Glomerular visceral epithelial cell (primary cell): ENCODE measurements around the gene IL20RA.
"Not testable (repeated sequence)": the region's sequence is repeated elsewhere in the genome, so short reads cannot be mapped to it uniquely, and the experiment has no call there.

Experiments
- DNase-seq: peaks from one replicate; pipeline ENCODE4 v3.0.0-alpha.2; 2016; ENCODE audit errors: extremely low spot score

Gene IL20RA, protein sequence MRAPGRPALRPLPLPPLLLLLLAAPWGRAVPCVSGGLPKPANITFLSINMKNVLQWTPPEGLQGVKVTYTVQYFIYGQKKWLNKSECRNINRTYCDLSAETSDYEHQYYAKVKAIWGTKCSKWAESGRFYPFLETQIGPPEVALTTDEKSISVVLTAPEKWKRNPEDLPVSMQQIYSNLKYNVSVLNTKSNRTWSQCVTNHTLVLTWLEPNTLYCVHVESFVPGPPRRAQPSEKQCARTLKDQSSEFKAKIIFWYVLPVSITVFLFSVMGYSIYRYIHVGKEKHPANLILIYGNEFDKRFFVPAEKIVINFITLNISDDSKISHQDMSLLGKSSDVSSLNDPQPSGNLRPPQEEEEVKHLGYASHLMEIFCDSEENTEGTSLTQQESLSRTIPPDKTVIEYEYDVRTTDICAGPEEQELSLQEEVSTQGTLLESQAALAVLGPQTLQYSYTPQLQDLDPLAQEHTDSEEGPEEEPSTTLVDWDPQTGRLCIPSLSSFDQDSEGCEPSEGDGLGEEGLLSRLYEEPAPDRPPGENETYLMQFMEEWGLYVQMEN

DNA sequence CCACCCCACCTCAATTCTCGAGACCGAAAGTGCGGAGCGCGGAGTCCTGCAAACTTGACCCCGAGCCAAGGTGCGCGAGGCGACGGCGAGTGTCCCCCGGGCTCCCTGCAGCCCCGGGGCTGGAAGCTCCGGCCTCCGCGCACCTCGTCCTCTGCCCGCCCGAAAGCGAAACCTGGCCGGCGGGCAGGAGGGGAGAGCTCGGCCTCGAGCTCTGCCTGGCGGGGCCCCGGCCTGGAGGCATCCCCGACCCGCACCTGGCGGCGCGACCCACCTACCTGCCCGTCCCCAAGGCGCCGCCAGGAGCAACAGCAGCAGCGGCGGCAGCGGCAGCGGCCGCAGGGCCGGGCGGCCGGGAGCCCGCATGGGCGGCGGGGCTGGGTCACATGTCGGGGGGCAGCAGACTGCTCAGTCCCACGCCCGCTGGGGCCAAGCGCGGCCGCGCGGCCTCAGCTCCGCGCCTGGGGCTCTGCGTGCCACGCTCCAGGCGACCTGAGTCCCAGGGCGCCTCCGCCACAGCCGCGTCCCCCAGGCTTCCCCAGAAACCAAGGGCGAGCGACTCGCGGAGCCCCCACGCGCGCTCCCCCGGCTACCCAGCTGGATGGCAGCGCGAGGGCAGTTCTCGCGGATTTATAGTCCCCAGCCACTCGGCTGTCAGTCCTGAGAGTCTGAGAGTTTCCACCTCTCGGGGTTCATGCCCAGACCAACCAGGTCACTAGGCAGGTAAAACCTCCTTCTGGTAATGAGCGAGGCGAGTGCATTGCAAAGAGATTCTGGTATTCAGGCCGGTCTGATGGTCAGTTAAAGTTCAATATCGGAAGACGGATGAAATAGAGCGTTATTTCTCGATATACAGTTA, at the start of gene IL20RA:
Gene IL20RA, minus strand, starts transcription at position 600 of the 856 bp plus-strand sequence. Its CDS starts 237 bp downstream, at position 363.
- DNase-seq = peak; percentile 15

DNA sequence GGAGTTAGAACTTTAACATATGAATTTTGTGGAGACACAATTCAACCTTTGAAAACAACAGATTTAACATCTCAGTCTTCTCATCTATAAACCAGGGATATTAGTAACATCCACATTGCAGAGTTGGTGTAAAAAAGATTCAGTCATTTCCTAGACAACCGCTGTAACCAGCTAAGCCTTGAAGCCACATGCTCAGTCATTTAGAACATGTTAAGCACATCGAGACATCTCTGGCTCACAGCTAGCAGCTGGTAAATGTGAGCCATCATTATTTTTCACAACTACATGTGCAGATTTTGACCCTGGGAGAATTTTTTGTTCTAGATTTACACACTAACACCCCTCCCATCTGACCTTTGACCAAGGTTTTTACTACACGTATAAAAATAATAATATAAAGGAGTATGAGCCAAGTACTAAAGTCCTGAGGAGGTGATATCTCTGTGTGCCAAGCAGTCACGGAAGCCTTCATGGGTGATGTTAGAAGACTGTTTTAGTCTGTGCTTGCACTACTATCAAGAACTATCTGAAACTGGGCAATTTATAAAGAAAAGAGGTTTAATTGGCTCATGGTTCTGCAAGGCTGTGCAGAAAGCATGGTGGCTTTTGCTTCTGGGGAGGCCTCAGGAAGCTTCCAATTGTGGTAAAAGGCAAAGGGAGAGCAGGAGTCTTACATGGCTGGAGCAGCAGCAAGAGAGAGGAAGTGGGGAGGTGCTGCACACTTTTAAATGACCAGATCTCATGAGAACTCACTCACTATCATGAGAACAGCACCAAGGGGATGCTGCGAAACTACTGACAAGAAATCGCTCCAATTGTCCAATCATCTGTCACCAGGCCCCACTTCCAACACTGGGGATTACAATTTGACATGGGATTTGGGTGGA, 48.7 kb upstream of the IL20RA start:
- no peak for DNase-seq

DNA sequence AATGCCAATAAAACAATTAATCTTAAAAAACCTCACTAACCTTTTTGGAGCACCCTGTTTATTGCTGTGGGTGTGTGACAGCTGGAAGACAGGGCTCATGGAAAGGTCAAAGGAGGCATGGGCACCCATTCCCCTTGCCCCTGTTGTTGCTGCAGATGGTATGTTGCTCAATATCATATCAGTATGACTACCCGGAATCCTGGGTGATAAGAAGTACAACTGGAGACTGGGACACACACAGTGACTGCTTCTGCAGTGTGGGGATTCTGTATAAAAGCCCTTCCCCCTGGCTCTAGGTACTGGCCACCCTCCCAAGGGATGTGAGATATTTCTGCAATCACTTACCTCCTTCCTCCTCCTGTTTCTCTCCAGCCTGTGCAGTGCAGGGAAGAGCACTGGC, 47.3 kb upstream of the IL20RA start:
- no peak for DNase-seq

DNA sequence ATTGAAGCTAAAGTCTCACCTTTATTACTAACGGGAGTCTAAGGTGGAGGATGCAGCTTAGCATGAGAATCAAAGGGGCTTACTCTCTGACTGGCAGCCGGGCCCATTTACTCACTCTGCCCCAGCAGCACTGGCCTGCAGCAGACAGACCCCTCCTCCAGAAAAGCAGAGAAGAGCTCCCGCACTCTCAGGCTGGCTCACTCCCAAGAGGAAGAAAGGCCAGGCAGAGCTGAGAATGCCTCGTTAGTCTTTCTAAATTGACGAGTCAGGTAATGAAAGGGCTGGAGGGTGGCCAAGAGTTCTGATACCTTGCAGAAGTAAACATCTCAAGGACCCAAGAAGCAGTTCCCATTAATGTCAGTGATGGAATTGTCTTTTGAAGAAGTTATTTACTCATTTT, 44.5 kb upstream of the IL20RA start:
- no peak for DNase-seq

DNA sequence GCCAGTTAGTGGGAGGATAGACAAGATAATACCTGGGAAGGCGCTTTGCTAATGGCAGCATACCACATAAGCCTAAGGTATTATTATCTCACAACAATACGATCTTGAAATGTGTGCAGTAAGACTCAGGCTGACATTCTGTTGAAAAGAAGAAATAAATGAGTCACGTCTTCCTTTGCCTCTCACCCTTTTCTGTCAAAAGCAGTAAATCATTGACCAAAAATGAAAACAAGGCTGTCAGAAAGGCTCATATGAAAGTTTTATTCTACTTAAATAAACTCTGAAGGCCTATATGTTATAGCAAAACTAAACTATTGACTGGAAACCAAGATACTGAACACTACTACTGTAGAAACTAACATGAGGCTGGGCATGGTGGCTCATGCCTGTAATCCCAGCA, 43.1 kb upstream of the IL20RA start:
- no peak for DNase-seq

DNA sequence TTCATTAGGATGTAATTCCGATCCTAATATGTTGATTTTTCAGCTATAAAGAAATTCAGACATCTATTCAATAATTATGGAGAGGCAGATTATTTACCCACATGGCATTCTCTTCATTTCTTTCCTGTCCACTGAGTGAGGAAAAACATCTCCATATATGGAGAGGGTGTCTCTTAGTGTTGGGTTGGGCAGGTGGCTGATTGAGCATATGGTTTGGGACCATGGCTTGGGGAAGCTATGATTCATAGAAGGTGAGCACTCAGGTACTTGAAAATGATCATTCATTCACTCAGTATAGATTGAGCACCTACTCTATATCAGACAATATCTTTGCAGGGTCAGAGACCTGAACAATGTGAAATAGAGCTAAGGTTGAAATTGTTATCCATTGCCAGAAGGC, 41.3 kb upstream of the IL20RA start:
- no peak for DNase-seq

DNA sequence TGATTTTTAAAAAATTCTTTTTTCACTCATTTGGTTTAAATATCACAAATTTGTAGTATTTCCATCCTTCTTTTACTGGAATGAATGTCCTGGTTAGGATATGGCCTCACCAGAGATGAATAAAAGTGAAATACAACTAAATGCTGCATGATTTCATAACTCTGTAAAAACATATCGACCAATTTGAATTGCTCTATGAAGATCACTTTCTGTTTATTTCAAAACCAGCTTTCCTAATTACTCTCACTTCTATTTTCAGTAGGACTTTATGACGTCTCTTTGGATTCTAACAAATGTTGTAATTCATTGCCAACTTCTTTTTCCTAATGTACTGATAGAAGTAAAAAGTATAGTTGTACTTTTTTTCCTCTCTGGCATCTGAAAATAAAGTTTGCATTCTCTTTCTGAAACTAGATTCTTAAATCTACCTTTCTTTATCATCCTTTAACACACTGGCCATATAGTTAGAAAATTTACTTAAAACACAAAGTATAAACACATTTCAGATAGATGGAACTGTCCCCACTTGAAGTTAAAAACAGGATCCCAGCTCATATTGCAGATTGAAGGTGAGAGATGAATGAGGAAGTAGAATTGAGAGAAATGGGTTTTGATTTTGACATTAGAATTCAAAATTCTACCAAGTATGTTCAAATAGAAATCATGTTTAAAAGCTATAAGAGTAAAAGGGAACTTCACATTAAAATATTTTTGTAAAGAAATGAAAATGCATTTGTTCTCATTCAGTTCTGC, 40.3 kb upstream of the IL20RA start:
- DNase-seq = no peak

DNA sequence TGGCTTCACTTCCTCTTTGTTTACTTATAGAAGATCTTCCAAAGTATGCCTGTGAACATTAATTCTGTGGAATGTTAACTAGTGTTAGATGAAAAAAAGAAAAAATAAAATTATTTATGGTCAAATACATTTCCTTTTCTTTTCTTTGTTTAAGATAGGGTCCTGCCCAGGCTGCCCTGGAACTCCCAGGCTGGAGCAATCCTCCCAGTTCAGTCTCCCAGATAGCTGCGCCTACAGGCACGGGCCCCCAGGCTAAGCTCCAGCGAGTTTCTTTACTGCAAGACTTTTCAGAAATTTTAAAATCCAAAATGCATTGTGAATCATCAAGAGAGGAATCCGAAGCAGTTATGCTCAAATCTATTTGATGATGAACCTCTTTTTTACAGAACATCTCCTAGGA, 39.3 kb upstream of the IL20RA start:
- no peak for DNase-seq

DNA sequence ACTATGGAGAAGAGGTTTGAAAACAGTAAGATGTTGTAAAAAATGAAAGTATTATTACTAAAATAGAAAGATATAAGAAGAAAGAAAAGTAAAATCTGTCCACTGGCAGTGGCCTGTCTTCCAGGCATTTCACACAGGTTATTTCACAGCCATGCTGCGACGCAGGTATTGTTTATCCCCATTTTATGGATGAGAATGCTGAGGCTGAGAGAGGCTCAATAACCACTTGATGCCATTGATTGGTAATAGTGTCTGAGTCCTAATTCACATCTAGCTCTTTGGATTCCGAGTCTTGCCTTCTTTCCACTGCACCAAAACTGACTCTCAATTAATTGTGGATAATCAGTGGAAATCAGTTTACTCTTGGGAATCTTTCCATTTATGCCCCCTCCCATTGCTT, 37.2 kb upstream of the IL20RA start:
- no peak for DNase-seq

DNA sequence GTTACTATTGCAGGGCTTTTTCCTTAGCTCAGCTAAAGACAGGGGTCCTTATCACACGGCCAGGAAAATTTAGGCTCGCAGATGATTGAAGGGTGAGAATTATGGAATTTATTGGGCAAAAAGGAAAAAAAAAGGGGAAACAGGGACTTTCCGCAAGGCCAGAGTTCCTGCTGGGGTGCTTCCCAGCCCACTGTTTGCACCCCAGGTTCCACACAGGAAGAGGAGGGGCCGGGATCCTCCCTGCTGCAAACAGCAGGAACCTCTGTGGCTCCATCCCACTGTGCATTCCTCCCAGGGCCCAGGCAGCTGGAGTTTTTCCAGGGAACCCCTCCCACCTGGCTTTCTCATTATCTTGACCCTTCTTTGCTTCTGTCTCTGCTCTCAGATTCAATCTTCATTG, 35.9 kb upstream of the IL20RA start:
- no peak for DNase-seq

DNA sequence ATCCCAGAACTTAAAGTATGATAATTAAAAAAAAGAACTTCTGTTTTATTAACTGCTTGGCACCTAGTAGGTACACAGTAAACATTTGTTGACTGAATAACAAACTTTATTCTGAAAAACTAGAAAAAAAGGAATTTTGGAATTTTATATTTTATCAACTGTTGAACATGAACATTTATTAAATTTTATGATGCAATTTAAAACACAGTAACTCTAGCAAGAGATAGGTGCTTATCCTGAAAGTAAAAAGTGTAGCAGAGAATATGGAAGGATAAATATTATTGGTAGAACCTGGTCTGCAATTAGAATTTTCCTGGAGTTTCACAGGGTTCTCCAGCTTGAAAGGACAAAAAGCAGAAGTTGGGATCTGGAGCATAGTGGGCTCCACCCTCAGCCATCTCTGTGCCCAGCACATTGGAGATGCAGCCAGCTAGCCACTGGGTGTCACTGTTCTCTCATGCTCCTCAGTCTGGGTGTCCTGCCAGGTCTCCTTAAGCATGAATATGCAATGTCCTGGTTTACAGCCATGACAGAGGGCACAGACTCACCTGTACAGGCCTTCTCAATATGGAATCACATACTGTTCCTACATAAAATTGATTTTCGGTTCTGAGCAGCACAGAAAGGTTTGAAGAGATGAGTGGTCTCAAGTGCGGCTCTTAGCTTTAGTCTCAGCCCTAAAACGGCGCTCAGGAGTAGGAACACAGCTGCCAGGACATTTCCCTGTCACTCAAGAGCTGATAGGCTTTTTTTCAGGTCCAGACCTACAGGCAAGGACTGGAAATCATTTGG, 31.7 kb upstream of the IL20RA start:
- DNase-seq = peak; percentile 61

DNA sequence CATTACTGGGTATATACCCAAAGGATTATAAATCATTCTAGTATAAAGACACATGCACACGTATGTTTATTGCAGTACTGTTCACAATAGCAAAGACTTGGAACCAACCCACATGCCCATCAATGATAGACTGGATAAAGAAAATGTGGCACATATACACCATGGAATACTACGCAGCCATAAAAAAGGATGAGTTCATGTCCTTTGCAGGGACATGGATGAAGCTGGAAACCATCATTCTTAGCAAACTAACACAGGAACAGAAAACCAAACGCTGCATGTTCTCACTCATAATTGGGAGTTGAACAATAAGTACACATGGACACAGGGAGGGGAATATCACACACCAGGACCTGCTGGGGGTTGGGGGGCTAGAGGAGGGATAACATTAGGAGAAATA, 31.0 kb upstream of the IL20RA start:
- not testable (repeated sequence) for DNase-seq

DNA sequence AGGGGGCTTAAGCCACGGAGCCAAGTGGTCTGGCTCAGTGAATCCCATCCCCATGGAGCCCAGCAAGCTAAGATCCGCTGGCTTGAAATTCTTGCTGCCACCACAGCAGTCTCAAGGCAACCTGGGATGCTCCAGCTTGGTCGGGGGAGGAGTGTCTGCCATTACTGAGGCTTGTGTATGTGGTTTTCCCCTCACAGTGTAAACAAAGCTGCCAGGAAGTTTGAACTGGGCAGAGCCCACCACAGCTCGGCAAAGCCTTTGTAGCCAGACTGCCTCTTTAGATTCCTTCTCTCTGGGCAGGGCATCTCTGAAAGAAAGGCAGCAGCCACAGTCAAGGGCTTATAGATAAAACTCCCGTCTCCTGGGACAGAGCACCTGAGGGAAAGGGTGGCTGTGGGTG, 25.5 kb upstream of the IL20RA start:
- no peak for DNase-seq

DNA sequence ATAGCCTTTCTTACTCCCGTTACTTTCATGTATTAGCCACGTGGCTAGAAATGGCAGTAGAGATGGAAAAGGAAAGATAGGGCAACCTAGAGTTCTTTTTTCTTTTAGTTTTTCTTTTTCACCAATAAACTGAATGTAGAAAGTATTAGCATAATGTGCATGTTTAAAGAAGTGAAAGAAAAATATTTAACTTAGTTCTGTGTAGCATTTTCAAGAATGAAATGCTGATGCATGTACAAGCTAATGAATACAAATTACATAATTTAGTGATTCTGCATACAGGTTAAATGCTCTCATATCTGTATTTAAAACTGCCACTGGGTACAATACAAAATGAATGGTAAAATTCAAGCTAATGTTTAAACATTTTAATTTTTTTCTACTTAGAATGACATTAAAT, 22.6 kb upstream of the IL20RA start:
- DNase-seq = no peak

DNA sequence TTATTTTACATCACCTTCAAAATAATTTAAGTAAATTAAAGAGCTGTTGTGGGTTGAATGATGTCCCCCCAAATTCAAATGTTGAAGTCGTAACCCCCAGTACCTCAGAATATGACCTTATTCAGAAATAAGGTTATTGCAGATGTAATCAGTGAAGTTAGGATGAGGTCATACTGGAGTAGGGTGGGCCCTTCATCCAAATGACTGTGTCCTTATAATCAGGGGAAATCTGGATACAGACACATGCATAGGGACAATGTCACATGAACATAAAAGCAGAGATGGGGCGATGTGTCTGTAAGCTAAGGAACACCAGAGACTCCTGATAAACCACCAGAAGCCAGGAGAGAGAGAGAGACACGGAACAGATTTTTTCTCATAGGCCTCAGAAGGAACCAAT, 13.3 kb upstream of the IL20RA start:
- DNase-seq = no peak

DNA sequence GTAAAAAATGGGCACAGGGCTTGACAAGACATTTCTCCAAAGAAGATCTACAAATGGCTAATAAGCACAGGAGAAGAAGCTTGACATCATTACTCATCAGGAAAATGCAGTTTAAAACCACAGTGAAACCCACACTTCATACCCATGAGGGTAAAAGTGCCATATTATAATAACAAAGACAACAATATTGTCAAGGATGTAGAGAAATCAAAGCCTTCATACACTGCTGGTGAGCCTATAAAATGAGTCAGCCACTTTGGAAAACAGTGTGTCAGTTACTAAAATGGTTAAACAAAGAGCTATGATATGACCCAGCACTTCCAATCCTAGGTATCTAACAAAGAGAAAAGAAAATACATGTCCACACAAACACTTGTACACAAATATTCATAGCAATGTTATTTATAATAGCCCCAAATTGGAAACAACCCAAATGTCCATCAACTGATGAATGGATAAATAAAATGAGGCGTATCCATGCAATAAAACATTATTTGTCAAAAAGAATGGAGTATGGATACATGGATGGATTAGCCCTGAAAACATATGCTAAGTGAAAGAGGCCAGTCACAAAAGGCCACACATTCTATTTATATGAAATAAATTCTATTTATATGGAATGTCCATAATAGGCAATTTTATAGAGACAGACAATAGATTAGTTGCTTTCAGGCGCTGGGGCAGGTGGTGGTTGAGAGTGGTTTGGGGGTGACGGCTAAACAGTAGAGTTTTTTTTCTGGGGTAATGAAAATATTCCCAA, 11.5 kb upstream of the IL20RA start:
- peak; percentile 9 for DNase-seq

DNA sequence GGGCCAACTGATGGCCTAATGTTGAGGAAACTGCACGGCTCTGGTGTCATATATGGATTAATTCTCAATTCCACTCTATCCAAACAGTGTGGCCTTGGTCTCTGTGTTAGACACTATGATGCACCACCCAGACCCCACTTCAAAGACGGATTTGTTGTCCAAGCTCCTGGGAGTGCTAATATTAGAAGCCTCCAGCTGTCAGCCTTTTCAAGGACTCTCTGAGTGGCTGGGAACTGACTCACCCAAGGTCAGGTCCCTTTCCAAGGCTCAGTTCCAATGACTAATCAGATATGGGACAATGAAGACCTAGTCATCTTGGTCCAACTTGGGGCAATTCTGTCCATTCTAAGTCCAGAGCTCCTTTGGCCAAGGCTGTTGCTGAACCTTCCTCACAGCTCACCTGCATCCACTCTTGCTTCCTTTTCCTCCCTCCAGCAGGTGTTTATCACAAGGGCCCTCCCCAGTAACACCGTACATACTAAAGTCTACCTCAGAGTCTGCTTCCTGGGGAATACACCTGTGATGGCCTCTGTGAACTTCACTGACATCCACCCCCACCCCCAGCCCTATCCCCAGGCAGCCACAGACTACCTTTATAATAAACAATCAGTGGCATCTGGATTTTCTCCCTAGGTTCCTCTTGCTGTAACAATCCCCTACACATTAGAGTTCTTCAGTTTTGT, 7.2 kb upstream of the IL20RA start:
- DNase-seq = no peak

DNA sequence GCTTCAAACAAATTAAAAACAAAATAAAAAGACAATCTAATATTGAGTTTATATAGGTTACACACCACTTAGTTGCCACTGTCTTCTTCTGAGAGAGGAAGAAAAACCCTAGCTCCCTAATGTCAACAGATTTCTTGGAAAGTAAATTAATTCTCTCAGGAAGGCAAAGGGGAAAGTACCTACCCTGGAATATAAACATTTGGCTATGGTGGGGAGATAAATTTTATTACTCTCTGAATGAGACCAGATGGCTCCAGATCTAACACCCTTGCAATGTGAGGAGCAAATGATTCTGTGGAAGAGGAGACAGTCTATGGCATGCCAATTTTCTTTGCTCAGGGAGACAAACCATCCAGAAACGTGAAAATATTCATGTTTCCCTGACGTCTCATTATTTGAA, 4.3 kb upstream of the IL20RA start:
- DNase-seq = no peak

DNA sequence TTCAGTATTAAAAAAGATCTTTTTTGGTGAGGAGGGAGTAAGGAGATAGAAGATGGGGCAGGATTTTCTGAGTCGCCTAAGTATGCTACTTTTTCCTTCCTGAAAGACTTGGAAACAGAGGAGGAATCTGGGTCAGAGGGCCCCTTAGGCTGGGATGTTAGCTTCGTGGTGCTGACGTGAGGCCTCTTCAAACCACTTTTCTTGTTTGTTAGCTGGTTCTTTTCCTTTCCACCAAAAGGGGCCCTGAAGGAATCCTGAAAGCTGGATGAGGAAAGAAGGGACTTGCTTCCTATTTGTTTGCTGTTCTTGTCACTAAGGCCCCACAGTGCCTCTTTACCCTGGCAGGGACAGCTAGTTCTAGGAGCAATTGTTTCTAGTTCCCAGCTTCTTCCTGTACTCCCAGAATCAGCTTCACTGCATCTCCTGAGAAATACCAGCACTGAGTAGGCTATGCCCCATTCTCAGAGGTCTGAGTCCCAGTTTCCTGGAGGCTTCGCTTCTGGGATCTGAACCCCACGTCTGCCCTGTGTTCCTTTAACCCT, 2.2 kb upstream of the IL20RA start:
- no peak for DNase-seq
